Measurements from ENCODE around the gene LPIN1.
"Not testable (repeated sequence)": the region's sequence is repeated elsewhere in the genome, so short reads cannot be mapped to it uniquely, and the experiment has no call there.

LPIN1 gene

DNA sequence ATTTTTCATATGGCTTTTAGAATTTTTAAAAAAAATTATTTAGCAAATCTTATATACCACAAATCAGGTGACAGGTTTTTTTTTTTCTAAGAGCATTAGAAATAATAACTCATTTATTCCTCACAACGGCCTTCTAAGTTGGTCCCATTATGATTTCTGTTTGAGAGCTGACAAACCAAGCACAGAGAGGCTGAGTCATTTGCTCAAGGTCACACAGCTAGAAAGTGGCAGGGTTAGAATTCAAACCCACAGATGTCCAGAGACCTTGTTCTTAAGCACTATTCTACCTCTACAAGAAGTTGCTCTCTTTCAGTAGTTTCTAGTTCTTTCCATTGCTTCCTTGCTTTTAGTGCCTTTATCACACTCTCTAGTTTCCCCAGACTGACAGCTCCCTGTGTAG is 28.8 kb upstream of the LPIN1 start:
- no peak for DNase-seq

DNA sequence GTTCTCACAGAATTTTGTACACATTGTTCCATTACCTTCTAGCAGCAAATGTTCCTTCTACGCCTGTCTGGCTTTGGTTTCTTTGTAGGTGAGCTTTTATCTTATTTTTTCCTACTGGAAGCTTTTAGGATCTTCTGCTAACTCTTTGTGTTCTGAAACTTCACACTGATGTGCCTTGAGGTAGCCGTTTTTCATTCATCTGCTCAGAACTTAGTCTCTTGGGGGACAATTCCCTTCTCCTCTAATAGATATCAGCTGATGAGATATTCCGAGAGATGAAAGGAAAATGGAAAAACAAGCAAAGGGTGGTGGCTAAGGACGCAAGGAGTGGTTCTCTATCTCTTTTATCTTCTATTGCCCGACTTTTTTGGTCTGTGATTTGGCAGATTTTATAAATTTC is 27.8 kb upstream of the LPIN1 start:
- DNase-seq = no peak

DNA sequence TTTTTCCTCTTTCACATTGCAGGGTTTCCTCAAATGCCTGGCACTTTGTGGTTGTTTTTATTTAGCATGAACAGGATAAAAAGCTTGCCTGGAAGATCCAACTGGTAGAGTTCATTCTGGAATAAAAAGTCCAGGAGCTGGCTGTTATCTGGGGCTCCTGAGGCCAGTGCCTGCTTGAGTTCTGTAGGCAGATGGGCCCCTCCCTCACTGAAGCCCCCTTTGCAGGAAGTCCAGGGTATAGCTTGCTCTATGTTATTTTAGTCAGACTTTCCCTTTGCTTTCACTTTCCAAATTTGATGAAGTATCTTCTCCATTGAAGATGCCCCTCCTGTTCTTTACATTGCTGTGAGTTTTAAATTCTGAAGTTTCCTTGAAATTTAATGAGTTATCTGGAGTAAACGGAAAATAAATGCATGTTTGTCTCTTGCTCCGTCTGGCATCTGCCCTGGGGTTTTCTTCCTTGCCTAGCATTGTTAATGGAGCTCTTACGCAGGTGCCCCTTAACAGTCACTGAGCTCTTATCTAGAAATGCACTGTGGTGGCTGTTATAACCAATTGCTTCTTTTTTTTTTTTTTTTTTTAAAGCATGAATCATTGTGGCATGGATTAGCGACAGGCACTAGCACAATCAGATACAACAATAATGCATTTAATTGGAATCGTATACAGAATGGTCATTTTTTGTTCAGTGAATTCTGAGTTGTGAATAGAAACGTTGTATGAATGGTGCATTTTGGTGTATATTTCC is 27.0 kb upstream of the LPIN1 start:
- DNase-seq = no peak

DNA sequence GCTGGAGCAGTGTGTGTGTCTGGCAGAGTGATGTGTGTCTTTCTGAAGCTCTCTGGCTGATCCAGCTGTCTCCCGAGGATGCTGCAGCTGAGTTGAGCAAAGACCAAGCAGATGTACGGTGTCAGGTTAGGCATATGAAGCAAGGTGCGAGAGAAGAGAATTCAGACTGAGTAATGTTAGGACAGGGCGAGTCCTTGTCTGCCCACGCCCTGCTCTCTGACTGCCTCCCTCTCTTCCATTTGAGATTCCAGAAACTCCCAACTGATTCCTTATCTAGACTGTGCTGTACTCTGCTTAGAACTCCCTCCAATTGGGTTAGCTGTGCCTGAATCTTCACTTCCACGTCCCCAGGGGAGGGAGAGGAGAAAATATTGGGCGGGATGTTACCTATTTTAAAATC is 25.7 kb upstream of the LPIN1 start:
- DNase-seq = no peak

DNA sequence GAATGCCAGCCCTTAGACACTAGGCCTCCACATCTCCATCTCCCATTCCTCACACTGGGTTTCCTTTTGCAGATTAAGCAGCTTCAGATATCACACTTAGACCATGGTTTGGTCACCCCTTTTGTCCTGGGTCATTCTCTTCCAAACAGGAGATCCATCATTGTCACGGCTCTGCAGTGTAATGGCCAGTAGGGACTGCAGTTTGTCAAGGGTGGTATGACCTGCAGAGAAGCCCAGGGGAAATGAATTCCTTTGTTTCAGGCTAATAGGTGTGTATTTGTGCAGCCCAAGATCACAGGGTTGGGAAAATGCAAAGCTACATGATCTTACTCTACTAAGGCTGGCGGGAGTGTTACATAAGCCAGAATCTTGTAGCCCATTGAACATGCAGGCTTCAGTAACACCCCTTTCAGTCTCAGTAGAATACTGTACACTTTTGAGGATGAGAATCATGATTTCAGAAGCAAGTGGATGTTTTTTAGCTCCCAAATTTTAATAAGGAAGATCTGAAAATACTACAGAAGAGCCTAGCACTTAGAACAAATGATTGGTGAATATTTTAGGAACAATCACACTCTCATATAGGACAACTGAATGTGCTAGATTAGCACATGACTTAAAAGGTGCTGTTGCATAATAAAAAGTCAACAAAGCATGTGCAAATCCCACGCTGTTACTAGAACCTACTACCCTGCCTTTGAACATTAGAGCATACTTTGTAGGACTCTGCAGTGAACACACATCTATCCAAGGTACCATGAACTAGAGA is 24.0 kb upstream of the LPIN1 start:
- no peak for DNase-seq

DNA sequence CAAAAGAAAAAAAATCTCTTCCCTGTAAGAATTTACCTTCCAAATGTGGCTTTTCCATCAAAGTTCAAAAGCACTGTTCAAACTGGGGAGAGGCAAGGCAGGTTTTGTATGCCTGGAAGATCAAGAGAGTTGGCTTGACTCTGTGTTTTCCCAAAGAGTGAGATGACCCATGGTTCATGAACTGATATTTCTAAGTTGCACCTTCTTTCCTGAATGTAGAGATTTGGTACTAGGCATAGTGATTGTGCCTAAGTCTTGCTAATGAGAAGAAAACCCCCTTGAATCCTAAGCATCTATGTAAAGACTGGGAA is 23.4 kb upstream of the LPIN1 start:
- no peak for DNase-seq

DNA sequence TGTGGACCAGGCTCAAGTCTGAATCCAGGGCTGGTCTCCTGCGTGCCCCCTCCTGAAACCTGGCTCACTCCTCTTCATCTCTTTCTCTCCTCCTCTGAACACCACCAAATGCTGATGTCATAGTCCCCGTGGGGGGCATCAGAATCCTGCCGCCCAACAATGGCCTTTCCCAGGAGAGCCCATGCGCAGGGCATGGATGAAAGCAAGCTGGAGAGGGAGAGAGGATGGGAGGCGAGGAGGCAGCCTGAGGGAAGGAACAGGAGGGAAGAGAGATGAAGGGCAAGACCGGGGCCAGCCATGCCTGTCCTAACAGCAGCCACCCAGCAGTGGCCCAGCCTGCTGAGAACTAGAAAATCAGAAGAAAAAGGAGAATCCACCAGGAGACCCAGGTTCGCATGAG is 22.3 kb upstream of the LPIN1 start:
- DNase-seq = no peak

DNA sequence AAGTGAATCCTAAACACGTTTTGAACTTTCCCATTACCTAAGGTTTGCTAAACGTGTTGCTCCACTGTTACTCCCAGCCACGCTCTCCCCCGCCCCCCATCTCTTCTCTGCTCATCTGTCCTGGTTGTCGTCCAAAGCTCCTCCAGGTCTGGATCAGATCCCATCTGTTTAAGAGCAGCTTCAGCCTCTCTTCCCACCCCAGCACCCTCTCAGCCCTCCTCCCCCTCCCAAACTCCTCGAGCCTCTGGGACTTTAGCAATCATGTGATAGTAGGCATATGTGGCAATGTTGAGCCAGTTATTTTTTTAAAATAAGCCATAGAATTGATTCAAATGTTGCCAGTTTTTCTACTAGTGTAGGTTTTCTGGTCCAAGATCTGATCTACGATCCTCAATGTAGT is 20.0 kb upstream of the LPIN1 start:
- no peak for DNase-seq

DNA sequence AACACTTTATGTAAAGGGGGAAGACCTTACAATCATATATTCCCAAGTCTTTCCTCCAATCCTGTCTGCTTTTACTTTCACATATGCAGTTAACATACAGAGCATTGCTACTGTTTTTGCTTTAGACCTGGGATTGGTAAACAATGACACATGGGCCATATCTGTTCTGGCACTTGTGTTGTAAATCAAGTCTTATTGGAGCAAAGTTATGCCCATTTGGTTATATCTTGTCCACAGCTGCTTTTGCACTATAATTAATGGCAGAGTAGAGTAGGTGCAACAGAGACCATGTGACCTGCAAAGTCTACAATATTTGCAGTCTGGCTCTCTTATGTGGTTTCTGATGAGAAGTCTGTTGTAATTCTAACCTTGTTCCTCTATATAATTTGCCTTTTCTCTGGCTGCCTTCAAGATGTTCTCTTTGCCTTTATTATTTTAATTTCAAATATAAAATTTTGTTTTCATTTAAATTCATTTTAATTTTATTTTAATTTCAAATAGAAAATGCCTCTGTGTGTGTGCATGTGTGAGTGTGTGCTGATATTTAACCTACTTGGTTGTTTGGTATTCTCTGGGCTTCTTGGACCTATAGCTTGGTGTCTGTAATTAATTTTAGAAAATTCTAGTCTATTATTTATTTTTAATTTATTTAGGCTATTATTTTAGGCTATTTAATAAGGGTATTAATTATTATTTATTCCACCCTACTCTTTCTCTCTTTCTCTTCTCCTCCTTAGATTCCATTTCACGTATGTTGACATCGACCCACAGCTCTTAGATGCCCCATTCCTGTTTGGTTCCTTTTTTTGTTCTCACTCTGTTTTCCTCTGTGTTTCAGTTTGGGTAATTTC is 16.8 kb upstream of the LPIN1 start:
- DNase-seq = no peak

DNA sequence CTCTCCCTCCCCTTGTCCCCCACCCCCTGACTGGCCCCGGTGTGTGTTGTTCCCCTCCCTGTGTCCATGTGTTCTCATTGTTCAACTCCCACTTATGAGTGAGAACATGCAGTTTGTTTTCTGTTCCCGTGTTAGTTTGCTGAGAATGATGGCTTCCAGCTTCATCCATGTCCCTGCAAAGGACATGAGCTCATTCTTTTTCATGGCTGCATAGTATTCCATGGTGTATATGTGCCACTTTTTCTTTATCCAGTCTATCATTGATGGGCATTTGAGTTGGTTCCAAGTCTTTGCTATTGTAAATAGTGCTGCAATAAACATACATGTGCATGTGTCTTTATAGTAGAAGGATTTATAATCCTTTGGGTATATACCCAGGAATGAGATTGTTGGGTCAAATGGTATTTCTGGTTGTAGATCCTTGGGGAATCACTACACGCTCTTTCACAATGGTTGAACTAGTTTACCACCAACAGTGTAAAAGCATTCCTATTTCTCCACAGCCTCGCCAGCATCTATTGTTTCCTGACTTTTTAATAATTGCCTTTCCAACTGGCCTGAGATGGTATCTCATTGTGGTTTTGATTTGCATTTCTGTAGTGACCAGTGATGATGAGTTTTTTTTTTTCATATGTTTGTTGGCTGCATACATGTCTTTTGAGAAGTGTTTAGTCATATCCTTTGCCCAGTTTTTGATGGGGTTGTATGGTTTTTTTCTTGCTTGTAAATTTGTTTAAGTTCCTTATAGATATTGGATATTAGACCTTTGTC is 15.0 kb upstream of the LPIN1 start:
- not testable (repeated sequence) for DNase-seq

DNA sequence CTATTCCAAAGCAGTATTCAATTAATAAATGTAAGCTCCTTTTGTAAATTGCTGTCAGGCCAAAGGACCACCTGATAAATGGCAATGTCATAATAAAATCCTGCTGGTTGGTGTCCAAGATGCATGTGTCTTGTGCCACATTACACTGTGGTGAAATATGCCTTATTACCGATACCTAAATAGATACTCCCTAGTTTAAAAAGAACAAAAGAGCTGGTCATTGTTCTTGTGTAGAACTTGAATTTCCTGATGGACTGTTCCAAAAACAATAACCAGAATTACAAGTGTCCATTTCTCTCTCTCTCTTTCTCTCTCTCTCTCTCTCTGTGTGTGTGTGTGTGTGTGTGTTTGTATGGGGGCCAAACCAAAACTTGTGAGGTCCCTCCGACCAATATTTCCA is 13.8 kb upstream of the LPIN1 start:
- DNase-seq = no peak

DNA sequence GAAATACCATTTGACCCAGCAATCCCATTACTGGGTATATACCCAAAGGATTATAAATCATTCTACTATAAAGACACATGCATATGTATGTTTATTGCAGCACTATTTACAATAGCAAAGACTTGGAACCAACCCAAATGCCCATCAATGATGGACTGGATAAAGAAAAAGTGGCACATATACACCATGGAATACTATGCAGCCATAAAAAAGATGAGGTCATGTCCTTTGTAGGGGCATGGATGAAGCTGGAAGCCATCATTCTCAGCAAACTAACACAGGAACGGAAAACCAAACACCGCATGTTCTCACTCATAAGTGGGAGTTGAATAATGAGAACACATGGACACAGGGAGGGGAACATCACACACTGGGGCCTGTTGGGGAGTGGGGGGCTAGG is 8.6 kb upstream of the LPIN1 start:
- not testable (repeated sequence) for DNase-seq

DNA sequence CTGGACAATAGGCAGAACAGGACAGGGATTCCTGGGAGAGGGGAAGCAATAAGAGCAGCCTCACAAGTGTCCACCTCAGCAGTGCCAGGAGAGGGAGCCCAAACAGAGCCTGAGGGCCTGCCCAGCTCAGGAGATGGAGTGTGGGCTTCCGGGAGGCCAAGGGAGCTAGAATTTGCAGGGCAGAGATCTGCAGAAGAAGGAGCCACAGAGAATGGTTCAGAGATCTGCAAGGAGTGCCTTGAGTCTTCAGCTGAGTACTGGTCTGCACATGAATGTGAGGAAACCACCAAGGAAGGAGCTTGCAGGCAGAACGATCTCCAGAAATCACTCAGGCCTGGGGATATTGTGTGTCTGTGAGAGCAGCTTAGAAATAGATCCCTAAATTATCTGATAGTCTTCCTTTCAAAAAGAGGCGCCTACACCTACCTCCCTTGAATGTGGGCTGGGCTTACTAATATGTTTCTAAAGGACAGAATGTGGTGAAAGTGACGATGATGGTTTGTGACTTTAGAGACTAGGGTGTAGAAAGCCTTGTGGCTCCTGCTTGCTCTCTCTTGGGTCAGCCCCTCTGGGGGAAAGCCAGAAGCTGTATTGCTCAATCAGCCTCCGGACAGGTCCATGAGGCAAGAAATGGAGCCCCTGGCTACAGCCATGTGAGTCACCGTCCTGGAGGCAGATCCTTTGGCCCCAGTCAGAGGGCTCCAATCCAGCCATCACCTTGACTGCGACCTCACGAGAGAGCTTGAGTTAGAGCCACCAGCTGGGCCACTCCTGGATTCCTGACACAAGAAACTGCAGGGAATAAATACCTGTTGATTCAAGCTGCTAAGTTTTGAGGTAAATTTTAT is 7.6 kb upstream of the LPIN1 start:
- peak; percentile 33 for DNase-seq

DNA sequence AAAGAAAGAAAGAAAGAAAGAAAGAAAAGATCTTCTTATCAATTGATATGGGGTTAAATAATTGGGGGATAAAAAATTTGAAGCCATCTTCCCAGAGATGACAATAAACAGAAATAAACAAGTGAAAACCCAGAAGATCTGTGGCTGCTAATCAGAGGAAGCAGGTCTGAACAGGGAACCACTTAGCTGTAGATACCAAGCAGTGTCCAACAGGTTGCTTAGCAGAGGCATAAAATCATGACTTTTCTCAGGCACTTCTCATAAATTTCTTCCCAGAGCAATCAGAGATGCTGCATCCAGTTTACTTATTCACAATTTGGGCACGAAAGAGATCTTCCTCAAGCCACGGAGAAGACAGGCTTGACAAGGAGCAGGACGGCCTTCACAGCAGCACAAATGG is 5.7 kb upstream of the LPIN1 start:
- no peak for DNase-seq

DNA sequence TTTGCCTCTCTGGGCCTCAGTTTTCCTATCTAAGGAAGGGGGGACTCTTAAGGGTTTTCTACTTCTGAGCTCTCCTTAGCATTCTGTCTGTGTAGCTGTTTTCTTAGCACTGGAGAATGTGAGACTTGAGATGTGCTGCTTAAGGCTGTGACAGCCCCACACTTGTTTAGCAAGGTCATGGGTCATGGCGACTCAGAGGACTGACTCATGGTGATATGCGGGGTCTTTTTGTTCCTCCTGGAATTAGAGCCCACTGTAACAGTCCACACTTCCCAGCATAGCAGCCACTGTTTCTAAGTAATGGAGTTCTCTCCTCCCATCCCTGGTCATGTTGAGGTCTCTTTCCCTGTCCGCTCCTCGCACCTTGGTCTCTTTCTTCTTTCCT is 4.1 kb upstream of the LPIN1 start:
- peak; percentile 10 for DNase-seq

DNA sequence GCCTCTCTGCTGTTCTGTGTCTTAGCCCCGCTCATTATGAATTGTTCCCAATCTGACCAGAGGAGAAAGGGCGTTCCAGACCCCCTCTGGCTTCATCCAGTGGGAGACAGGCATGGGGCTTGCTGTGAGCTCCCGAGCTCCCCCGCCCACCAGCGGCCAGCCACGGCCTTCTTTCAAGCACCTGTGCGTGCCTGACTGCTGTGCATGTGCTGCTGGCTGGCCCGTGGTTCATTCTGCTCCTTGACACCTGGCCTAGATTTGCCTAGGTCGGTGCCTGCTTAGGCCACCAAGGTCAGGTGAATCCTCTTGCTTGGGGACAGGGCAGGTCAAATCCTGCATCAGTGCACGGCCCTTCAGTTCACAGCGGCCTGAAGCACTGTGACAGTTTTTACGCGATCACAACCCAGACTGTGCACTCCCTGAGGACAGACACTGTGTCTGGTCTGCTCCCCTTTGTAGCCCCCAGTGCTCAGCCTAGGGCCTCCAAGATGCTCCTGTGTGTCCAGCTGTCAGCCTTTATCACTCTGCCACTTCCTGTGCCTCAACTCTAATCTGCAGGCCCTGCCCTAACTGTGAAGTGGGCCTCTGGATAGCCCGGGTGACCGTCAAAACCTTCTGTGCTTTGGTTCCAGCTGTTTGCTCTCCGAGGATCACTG is 3.6 kb upstream of the LPIN1 start:
- no peak for DNase-seq

DNA sequence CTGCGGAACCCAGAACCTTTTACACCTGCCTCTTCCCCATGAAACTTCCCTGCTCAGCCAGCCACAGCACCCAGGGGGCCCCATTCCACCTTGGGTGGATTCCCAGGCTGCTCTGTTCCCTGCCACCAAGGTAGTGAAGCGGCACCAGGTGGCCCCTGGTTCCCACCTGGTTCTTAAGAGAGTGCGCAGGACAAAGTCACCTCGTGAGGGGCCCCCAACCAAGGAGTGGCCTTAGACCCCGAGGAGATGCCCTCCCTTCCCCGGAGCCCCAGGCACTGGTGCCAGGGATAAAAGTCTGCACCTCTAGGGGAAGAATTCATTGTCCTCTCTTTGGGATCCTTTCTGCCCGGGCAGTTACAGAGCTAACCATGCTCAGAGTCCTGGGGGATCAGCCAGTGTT is 3.1 kb upstream of the LPIN1 start:
- no peak for DNase-seq

DNA sequence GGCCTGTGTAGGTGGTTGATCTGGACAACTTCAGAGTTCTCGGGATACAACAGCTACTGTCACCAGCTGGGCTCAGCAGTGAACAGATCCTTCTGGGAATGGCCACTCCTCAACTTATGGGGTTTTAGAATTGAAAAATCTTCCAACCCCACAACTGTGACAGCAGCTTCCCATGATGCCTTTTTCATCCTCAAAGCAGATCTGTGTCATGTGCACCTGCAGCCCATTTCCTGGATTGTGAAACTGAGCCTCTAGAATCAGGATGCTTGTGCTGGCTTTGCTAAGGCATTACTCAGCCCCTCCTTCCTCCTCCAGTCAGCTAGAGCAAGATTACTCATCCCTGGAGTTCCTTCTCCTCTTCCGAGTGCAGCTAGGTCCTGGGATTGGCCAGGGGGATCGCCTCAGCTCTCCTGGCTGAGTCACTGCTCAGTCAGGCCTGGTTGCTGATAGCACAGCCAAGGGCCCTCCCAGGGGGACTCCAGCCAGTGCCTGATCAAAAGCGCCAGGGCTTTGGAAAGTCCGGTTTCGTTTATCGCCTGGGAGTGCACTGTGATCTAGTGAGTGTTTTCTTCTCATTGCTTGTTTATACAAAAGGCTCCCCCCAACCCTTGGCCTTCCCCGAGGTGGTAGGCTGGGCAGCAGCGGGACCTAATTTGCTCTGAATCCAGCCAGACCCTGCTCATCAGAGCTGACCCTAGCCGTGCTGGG is 2.4 kb upstream of the LPIN1 start:
- peak; percentile 98 for DNase-seq

DNA sequence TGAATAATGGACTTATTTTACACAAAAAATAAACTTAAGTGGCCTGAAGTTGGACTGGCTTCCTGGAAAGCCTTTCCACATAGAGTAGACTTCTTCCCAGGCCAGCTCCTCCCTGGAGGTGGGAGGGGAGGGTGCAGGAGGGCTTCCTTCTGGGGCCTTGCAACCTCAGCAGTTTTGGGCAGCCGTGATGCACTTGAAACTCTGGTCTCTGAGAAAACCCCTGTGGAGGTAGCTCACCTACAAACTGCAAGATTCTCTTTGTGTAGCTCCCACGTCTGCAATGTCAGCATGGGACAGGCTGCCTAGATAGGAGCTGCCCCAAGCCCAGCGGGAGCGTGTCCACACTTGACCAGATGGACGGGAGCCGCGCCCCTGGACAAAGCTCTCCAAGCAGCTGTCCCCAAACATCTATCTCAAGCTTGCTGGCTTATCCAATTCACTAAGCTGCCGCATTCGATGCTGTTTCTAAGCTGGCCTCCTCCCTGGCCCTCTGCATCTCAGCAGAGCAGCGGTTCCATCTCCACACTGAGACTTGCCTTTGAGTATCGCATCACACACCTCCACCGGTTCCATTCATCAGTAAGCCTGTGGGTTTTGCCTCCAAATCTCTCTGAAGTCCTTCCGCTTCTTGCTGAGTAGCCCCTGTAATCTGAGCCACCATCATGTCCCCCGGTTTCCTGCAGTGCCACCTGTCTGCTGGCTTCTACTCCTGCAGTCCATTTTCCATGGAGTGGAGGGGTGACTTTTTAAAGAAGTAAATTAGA is 1.6 kb upstream of the LPIN1 start:
- no peak for DNase-seq
